Astrocyte of the hippocampus (primary cell): ENCODE results near the gene CAMK1D.

Experiments used
- DNase-seq: peaks from one replicate; pipeline ENCODE4 v3.0.0; 2011; ENCODE audit warnings: low read depth, low spot score

The CAMK1D gene

DNA sequence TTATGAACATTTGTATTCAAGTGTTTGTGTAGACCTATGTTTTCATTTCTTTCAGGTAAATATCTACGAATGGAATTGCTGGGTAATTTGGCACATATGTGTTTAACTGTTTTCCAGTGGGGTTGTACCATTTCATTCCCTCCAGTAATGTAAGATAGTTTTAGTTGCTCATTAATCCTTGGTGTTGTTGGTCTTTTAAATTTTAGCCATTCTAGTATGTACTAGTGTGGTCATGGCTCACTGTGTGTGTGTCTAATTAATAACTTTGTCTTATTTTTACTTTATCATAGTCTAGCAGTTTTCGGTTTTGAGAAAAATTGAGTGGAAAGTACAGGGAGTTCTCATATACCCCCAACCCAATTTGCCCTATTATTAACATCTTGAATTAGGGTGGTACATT lies 278.8 kb downstream of the CAMK1D start:
- DNase-seq = no peak

GRCh38 chr10:12628964-12629766 lies 279.8 kb downstream of the CAMK1D start:
- peak; percentile 24 for DNase-seq

GRCh38 chr10:12629767-12630165 lies 280.4 kb downstream of the CAMK1D start:
- DNase-seq = no peak

DNA sequence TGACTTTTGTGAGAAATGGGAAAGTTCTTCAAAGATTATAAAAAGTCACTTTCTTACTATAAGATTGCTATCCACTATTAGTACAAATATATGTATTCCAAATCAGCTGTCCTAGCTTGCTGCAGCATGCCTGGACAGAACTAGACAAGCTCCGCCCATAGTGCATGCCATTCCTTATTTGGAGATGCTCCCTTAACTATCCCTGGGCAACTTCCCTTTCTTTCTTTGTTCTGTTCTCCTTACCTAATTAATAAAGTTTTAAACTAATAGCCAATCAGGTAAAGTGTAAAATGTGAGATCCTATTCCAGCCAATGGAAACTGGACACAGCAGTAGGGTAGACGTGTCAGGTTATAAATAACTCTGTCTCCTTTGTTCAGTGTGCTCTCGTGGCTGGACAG lies 281.9 kb downstream of the CAMK1D start:
- DNase-seq = no peak

GRCh38 chr10:12631787-12632562 lies 282.6 kb downstream of the CAMK1D start:
- no peak for DNase-seq

GRCh38 chr10:12633776-12634620 lies 284.7 kb downstream of the CAMK1D start:
- no peak for DNase-seq

GRCh38 chr10:12634621-12634931 lies 285.2 kb downstream of the CAMK1D start:
- DNase-seq = no peak

GRCh38 chr10:12635127-12635541 lies 285.8 kb downstream of the CAMK1D start:
- DNase-seq = no peak

DNA sequence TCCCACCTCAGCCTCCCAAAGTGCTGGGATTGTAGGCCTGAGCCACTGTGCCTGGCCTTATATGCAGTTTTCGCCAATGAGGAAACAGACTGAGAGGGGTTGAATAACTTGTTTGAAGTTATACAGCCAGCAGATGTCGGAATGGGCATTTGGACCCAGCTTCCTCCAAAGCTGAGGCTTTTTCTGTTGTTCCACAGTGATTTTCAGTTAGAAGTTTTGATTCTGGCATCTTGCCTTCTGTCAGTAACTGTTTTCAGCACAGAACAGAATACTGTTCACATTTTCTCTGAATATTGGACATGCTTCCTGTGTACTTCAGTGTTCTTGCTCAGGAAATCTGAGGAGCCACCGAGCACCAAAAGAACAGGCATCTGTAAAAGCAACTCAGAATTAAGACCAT lies 287.2 kb downstream of the CAMK1D start:
- DNase-seq = no peak

DNA sequence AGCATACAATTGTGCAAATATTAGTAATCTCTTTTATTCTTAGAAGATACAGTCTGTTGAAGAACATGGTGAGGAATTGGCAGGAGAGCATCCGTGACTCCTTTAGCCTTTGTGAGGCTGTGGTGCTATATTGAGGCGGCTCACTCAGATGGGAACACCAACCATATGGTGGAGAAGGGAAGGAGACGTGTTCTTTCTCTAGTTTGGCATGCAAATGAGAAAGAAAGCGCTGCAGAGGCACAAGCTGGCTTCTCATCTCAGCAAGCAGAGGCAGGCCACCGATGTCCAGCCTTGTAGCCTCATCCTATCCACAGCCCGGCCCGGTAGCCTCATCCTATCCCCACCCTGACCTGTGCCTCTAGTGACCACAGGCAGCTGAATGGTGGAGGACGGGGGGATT lies 288.3 kb downstream of the CAMK1D start:
- no peak for DNase-seq

DNA sequence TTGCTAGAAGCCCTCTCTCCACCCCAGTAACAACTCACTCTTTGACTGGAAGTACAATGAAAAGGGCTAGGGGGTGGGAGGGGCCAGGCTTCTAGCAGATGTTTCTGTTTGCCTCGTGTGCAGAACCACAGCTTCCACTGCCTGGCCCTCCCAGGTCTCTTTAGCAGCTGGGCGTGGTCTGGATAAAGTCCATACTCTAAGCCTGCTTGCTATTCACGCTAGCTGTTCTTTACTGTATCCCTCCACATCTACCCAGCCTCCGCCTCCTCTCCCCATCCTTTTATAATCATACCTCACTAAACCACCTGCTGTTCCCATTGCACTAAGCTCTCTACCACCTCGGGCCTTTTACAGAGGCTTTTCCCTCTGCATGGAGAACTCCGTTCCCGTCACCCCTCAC lies 288.8 kb downstream of the CAMK1D start:
- no peak for DNase-seq

DNA sequence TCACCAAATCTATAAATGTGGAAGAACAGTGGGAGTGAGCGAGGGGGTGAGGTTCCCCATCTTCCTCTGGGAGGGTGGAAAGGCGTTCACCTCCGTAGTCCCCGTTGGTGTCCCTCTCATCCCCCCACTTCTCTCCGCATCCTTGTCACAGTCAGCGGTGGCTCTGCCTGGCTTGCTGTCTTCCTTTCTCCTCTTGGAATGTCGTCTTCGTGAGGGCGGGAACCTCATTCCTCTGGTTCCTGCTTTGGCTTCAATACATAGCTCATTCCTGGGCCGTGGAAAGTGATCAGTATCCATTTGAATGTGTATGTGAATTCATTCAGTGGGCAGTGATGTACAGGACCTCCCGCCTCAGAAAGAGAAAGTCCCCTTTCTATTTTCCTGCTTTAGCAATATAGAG lies 289.4 kb downstream of the CAMK1D start:
- DNase-seq = no peak

DNA sequence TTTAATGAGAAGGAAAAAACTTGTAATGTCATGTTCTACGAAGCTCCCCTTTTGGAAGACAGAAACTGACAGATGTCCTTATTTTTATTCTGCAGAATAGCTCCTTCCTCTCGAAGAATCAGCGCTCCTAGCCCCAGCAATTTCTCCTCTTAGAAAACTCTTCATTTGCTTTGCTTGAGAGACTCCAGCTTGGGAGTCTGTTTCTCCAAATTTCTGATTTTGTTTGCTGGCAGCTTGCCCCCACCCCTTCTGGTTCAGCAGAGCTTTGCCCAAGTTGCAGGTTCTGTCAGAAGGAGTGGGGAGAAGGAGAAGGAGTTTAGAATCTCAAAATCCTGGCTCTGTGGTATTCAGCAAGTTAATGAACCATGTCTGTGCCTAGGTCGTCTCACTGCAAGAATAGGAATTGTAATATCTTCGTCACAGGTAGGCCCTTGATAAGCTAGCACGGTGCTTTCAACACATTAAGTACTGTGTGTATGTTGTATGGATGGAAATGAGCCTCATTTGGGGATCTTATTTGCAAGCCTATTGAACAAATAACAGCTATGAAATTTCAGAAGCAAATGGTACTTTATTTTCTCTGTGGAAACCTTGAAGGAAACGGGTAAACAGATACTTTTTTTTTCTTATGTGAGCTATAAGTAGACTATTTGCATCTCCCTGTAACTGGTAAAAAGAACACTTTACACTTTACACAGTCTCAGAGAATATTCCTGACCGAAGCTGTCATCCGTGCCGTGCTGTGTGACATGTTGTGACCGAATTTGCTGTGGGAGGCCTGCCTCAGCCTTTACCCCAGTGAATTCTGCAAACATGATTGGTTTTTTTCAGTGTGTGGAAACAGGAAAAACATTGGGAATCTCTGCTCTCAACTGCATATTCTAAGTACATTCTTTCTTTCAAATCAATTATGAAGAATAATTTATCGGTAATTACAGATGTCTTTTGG lies 290.9 kb downstream of the CAMK1D start:
- DNase-seq = no peak

- peak; percentile 55 for DNase-seq
These were observed 292.7 kb downstream of the CAMK1D start for GRCh38 chr10:12642036-12642435.

- DNase-seq = no peak
These were observed 293.9 kb downstream of the CAMK1D start for GRCh38 chr10:12643279-12643678.

DNA sequence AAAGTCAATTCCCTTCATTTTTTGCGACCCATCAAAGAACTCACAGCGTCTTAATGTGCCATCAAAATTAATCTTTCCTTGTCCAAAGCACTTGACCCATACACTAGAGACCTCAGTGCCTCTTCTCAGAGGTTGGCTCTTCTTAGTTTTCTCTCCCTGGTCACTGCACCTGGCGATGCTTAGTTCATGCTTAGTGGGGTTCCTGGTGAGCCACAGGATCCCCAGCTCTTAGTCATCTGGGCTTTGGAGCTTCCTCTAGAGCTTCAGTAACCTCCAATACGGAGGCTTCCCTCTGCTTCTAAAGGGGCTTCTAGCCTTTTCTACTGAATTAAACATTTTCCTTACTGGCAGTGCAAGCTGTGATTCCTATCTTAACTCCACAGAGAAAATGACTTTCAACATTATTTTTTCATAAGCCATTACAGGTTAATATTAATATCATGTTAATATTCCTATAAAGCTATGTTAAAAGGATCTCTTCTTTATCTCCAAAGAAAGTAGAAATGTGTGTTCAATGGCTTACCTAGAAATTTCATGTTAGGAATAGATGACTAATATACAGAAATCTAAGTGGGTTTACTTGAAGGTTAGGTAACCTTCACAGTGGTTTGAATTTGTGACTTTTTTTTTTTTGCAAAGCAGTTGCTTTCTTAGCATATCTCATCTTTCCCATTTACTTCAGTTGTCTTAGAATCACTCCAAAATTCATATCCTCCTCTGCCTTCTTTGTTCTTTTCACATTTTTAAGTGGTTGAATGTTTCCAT lies 295.2 kb downstream of the CAMK1D start:
- DNase-seq = no peak

DNA sequence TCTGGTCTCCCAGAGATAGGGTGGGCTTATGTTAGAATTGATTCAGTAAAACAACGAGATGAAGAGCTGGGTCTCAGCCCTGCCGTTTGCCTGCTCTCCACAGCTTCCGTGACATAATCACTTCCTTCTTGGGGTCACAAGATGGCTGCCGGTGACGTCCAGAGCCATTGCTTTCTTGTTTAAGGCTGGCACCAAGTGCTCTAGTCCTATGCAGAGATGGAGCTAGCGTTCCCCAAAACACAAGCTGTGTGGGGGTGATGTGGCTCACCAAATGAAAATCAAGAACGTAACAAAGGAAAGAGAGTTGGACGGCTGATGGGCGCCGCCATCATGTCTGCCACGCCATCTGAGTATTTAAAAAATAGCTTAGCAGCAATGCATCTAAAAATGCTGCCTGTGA lies 296.1 kb downstream of the CAMK1D start:
- DNase-seq = no peak

DNA sequence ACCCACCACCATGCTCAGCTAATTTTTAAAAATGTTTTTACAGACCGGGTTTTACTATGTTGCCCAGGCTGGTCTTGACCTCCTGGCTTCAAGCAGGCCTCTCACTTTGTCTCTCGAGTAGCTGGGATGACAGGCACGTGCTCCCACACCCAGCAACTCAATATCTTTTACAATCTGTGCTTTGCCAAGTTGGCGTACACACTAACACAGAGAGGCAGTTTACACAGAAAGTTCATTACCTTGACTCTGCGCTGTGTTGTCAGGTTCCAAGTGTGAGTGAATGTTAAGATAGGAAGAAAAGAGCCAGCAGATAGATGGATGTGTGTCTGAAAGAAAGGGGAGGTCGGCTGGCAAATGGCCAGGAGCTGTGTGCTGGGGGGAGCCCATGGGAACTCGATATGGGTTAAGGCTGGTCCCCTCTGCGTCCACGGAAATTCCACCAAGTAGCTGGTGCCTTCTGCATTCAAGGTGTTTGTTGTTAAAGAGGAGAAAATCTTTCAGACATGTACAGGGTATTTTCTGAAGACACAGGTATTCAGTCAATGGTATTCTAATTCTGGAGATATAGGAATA lies 299.8 kb downstream of the CAMK1D start:
- no peak for DNase-seq

DNA sequence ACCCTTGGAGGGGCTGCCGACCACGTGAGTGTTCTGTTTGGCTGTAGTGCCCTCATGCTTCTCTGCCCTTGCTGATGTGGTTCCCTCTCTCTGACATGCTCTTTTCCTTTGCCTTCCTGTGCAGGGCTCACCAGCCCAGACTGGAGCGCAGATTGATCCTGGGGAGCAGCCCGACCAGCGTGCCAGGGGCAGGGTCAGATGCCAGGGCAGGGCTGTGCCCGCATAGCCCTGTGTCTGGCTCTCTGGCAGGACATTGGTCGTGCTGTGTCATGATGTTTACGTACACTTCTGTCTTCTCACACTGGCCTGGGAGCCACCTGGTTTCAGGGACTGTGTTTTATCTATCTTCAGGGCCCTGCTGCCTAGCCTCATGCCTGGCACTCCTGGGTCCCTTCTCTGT lies 300.8 kb downstream of the CAMK1D start:
- no peak for DNase-seq
